Glutamatergic neuron (in vitro differentiated cells): ENCODE measurements around the gene TPRG1. TPM values are rescaled to one million over a fixed set of nuclear protein-coding genes. Genes with fewer than 3 reads are reported as not detected.
A peak's percentile ranks its signal among the peaks of the same experiment; 100 is the strongest.

Experiments
- DNase-seq: peaks from one replicate; pipeline ENCODE4 v3.0.0; 2022
- H3K27ac Mint-ChIP-seq: one replicate; pipeline ENCODE4 v1.8.0; 2020; ENCODE audit warnings: mild to moderate bottlenecking, mixed read lengths, inconsistent platforms; ENCODE audit not compliant: unreplicated experiment
- H3K27me3 Mint-ChIP-seq: one replicate; pipeline ENCODE4 v1.8.0; 2020; ENCODE audit warnings: mild to moderate bottlenecking, moderate library complexity, mixed read lengths, inconsistent platforms; ENCODE audit not compliant: unreplicated experiment
- H3K36me3 Mint-ChIP-seq: one replicate; pipeline ENCODE4 v1.8.0; 2020; ENCODE audit warnings: mild to moderate bottlenecking, mixed read lengths, inconsistent platforms; ENCODE audit not compliant: unreplicated experiment
- H3K4me1 Mint-ChIP-seq: one replicate; pipeline ENCODE4 v1.8.0; 2020; ENCODE audit warnings: mild to moderate bottlenecking, low read depth, mixed read lengths, inconsistent platforms; ENCODE audit not compliant: unreplicated experiment
- H3K4me3 Mint-ChIP-seq: one replicate; pipeline ENCODE4 v1.8.0; 2020; ENCODE audit warnings: mild to moderate bottlenecking, mixed read lengths, inconsistent platforms; ENCODE audit not compliant: unreplicated experiment
- H3K9me3 Mint-ChIP-seq: one replicate; pipeline ENCODE4 v1.8.0; 2020; ENCODE audit warnings: mild to moderate bottlenecking, moderate library complexity, mixed read lengths, inconsistent platforms; ENCODE audit not compliant: unreplicated experiment
- CTCF ChIP-seq: fragments of 200-600 bp; sonication (generic); IDR thresholded peaks from one replicate; pipeline ENCODE4 v1.5.0; 2021; ENCODE audit not compliant: partially characterized antibody, unreplicated experiment
- total RNA-seq: library from RNA; stranded (reverse); fragmentation: NEBNext Ultra II Directional; extraction: Animal tissue kit (Norgen Biotek cat#: 25700); gene quantifications from one replicate; pipeline ENCODE4 v1.2.1, GENCODE V29; 2021; ENCODE audit not compliant: unreplicated experiment

TPRG1 gene
- total RNA-seq, 1 donor from 2014 or later = 1.3 TPM

- H3K36me3 Mint-ChIP-seq = no peaks in the 10 kb centered on the region
- no peaks in the 10 kb centered on the region for H3K4me1 Mint-ChIP-seq
- peaks cover 2% of the 10 kb centered on the region for H3K9me3 Mint-ChIP-seq
- H3K4me3 Mint-ChIP-seq = no peak overlapping the region
- peak; percentile 33 for TF ChIP-seq CTCF
- H3K27me3 Mint-ChIP-seq = no peaks in the 10 kb centered on the region
- no peak overlapping the region for H3K27ac Mint-ChIP-seq
- DNase-seq = no peak
These were observed 169.1 kb downstream of the TPRG1 start for GRCh38 chr3:189340680-189341460.

GRCh38 chr3:189342811-189343210 is 171.0 kb downstream of the TPRG1 start:
- TF ChIP-seq CTCF = no peak
- no peaks in the 10 kb centered on the region for H3K27me3 Mint-ChIP-seq
- no peak overlapping the region for H3K27ac Mint-ChIP-seq
- H3K9me3 Mint-ChIP-seq = no peaks in the 10 kb centered on the region
- DNase-seq = no peak
- H3K36me3 Mint-ChIP-seq = no peaks in the 10 kb centered on the region
- no peak overlapping the region for H3K4me3 Mint-ChIP-seq
- no peaks in the 10 kb centered on the region for H3K4me1 Mint-ChIP-seq

- no peak overlapping the region for H3K4me3 Mint-ChIP-seq
- no peaks in the 10 kb centered on the region for H3K27me3 Mint-ChIP-seq
- no peaks in the 10 kb centered on the region for H3K9me3 Mint-ChIP-seq
- TF ChIP-seq CTCF = no peak
- H3K36me3 Mint-ChIP-seq = no peaks in the 10 kb centered on the region
- DNase-seq = no peak
- H3K27ac Mint-ChIP-seq = no peak overlapping the region
- no peaks in the 10 kb centered on the region for H3K4me1 Mint-ChIP-seq
These were observed 173.2 kb downstream of the TPRG1 start for GRCh38 chr3:189344996-189345395.

GRCh38 chr3:189349772-189350171 is 178.0 kb downstream of the TPRG1 start:
- no peak overlapping the region for H3K4me3 Mint-ChIP-seq
- TF ChIP-seq CTCF = no peak
- no peaks in the 10 kb centered on the region for H3K9me3 Mint-ChIP-seq

GRCh38 chr3:189353318-189353965 is 181.7 kb downstream of the TPRG1 start:
- H3K36me3 Mint-ChIP-seq = no peaks in the 10 kb centered on the region
- no peak overlapping the region for H3K4me3 Mint-ChIP-seq
- no peaks in the 10 kb centered on the region for H3K9me3 Mint-ChIP-seq
- no peak for DNase-seq
- H3K27me3 Mint-ChIP-seq = peaks cover 2% of the 10 kb centered on the region
- H3K27ac Mint-ChIP-seq = no peak overlapping the region
- no peak for TF ChIP-seq CTCF
- no peaks in the 10 kb centered on the region for H3K4me1 Mint-ChIP-seq

More at GRCh38 chr3:189349772-189350171, 178.0 kb downstream of the TPRG1 start:
- DNase-seq = no peak
- Mint-ChIP-seq H3K4me1 (no peaks in the 10 kb centered on the region), H3K36me3 (no peaks in the 10 kb centered on the region), H3K27me3 (no peaks in the 10 kb centered on the region), H3K27ac (no peak overlapping the region)
